Type B pancreatic cell (in vitro differentiated cells): ENCODE data around the gene ERBB3. TPM values are rescaled to one million over a fixed set of nuclear protein-coding genes. Genes with fewer than 3 reads are reported as not detected.

ENCODE experiments used
- DNase-seq: peaks from one replicate; pipeline ENCODE4 v3.0.0; 2021; ENCODE audit warnings: mixed read lengths; ENCODE audit not compliant: unreplicated experiment; ENCODE audit errors: extremely low spot score
- H3K27ac Mint-ChIP-seq: 2 replicates; pipeline ENCODE4 v1.8.0; 2021; ENCODE audit warnings: mild to moderate bottlenecking, mixed read lengths
- H3K27me3 Mint-ChIP-seq: 2 replicates; pipeline ENCODE4 v1.8.0; 2021; ENCODE audit warnings: mixed read lengths
- H3K36me3 Mint-ChIP-seq: 2 replicates; pipeline ENCODE4 v1.8.0; 2021; ENCODE audit warnings: mixed read lengths
- H3K4me1 Mint-ChIP-seq: one replicate; pipeline ENCODE4 v1.8.0; 2021; ENCODE audit warnings: mixed read lengths; ENCODE audit not compliant: unreplicated experiment
- H3K4me3 Mint-ChIP-seq: 2 replicates; pipeline ENCODE4 v1.8.0; 2021; ENCODE audit warnings: mild to moderate bottlenecking, mixed read lengths
- H3K9me3 Mint-ChIP-seq: 2 replicates; pipeline ENCODE4 v1.8.0; 2021; ENCODE audit warnings: mixed read lengths
- total RNA-seq: library from RNA; stranded (reverse); gene quantifications from 2 replicates; pipeline ENCODE4 v1.2.1, GENCODE V29; 2021; ENCODE audit warnings: low replicate concordance
- TF ChIP-seq, protein P1 (sequence below): fragments of 200-600 bp; sonication (generic); conservative IDR thresholded peaks from 2 replicates; pipeline ENCODE4 v1.5.0; 2021; ENCODE audit warnings: antibody characterized with exemption, mild to moderate bottlenecking

ERBB3 gene
- total RNA-seq, 1 donor from 2014 or later, result 76.5 TPM

DNA sequence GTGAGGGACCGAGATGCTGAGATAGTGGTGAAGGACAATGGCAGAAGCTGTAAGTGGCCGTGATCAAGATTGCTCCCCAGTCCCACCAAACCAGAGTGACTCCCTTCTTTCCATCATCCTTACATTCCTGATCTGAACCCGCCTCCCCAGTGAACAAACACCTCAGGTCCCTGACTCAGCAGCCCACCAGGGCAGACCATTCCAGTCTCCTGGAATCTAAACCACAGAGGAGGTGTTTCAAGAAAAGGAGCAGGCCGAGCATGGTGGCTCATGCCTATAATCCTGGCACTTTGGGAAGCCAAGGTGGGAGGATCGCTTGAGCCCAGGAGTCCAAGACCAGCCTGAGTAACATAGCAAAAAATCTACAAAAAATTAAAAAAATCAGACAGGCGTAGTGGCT is 6.6 kb downstream of the ERBB3 start:
- Mint-ChIP-seq H3K9me3 (no peaks in the 10 kb centered on the region), H3K27ac (peak overlapping the region; percentile 88), H3K36me3 (peaks cover 14% of the 10 kb centered on the region), H3K4me1 (peaks cover 6% of the 10 kb centered on the region), H3K4me3 (no peak overlapping the region), H3K27me3 (peaks cover 26% of the 10 kb centered on the region)
- TF ChIP-seq, protein P1, sequence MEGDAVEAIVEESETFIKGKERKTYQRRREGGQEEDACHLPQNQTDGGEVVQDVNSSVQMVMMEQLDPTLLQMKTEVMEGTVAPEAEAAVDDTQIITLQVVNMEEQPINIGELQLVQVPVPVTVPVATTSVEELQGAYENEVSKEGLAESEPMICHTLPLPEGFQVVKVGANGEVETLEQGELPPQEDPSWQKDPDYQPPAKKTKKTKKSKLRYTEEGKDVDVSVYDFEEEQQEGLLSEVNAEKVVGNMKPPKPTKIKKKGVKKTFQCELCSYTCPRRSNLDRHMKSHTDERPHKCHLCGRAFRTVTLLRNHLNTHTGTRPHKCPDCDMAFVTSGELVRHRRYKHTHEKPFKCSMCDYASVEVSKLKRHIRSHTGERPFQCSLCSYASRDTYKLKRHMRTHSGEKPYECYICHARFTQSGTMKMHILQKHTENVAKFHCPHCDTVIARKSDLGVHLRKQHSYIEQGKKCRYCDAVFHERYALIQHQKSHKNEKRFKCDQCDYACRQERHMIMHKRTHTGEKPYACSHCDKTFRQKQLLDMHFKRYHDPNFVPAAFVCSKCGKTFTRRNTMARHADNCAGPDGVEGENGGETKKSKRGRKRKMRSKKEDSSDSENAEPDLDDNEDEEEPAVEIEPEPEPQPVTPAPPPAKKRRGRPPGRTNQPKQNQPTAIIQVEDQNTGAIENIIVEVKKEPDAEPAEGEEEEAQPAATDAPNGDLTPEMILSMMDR, result no peak
- no peak for DNase-seq

DNA sequence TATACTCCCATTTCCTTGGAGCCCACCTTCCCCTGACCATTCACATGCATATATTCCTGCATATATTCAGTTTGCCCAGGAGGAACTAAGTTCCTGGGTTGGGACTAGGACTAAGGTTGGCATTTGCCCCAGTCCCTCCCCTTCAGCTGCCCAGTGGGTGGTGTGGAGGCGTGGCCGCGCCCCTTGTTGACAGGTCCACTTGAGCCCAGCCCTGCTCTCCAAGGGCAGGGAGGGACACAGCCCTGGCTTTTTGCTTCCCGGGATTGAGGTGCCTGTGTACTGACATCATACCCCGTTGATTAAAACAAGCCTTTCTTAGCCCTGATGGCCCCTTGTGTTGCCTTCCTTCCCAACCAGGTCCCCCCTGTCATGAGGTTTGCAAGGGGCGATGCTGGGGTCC is 7.3 kb downstream of the ERBB3 start:
- H3K36me3 Mint-ChIP-seq, result peaks cover 14% of the 10 kb centered on the region
- no peaks in the 10 kb centered on the region for H3K9me3 Mint-ChIP-seq
- no peak for DNase-seq
- TF ChIP-seq, protein P1, result no peak
- H3K27ac Mint-ChIP-seq, result no peak overlapping the region
- H3K4me3 Mint-ChIP-seq, result no peak overlapping the region
- H3K4me1 Mint-ChIP-seq, result peaks cover 6% of the 10 kb centered on the region
- H3K27me3 Mint-ChIP-seq, result peaks cover 22% of the 10 kb centered on the region

DNA sequence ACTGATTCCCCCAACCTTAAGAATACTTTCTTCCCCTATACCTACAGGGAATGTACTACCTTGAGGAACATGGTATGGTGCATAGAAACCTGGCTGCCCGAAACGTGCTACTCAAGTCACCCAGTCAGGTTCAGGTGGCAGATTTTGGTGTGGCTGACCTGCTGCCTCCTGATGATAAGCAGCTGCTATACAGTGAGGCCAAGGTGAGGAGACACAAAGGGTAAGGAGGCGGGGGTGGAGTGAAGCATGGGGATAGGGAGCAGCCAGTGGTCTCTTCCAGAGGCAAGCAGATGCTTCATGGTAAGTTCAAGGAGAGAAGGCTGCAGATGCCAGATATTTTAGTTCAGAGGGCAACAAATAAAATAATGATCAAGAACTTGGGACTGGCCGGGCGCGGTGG is 17.8 kb downstream of the ERBB3 start:
- peaks cover 25% of the 10 kb centered on the region for H3K36me3 Mint-ChIP-seq
- no peaks in the 10 kb centered on the region for H3K4me1 Mint-ChIP-seq
- H3K9me3 Mint-ChIP-seq, result no peaks in the 10 kb centered on the region
- H3K27ac Mint-ChIP-seq, result no peak overlapping the region
- no peak overlapping the region for H3K4me3 Mint-ChIP-seq
- no peak for DNase-seq
- peaks cover 5% of the 10 kb centered on the region for H3K27me3 Mint-ChIP-seq
- TF ChIP-seq, protein P1, result no peak

DNA sequence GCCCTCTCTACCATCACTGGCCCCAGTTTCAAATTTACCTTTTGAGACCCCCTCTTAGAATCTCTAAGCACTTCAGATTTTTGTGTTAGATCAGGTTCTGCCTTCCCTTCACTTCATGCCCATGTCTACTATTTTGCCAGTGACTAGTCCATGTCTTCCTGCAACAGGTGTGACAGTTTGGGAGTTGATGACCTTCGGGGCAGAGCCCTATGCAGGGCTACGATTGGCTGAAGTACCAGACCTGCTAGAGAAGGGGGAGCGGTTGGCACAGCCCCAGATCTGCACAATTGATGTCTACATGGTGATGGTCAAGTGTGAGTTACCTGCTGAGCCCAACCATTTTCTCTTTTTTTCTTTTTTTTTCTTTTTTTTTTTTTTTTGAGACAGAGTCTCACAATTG is 18.6 kb downstream of the ERBB3 start:
- Mint-ChIP-seq H3K4me1 (peaks cover 5% of the 10 kb centered on the region), H3K4me3 (no peak overlapping the region), H3K27ac (no peak overlapping the region), H3K36me3 (peaks cover 17% of the 10 kb centered on the region), H3K9me3 (no peaks in the 10 kb centered on the region), H3K27me3 (peaks cover 5% of the 10 kb centered on the region)
- TF ChIP-seq, protein P1, result no peak
- DNase-seq, result no peak

DNA sequence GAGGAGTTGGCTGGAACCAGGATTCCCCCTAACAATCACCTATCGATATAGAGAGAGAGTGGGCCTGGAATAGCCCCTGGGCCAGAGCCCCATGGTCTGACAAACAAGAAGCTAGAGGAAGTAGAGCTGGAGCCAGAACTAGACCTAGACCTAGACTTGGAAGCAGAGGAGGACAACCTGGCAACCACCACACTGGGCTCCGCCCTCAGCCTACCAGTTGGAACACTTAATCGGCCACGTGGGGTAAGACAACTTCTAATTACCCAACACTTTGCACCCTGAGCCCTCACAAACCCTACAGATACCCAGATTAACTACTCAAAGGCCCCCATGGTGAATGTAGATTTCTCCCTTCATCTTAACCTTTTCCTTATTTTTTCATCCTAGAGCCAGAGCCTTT is 19.8 kb downstream of the ERBB3 start:
- H3K27ac Mint-ChIP-seq, result peak overlapping the region; percentile 76
- DNase-seq, result no peak
- peaks cover 15% of the 10 kb centered on the region for H3K4me1 Mint-ChIP-seq
- no peaks in the 10 kb centered on the region for H3K9me3 Mint-ChIP-seq
- TF ChIP-seq, protein P1, result no peak
- peaks cover 17% of the 10 kb centered on the region for H3K36me3 Mint-ChIP-seq
- H3K4me3 Mint-ChIP-seq, result no peak overlapping the region
- H3K27me3 Mint-ChIP-seq, result peaks cover 5% of the 10 kb centered on the region

DNA sequence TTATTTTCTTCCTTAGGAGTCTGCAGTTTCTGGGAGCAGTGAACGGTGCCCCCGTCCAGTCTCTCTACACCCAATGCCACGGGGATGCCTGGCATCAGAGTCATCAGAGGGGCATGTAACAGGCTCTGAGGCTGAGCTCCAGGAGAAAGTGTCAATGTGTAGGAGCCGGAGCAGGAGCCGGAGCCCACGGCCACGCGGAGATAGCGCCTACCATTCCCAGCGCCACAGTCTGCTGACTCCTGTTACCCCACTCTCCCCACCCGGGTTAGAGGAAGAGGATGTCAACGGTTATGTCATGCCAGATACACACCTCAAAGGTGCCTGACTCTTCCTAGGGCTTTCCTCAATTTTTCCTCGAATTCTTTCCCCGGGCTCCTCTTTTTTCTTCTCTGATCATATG is 21.1 kb downstream of the ERBB3 start:
- no peak overlapping the region for H3K4me3 Mint-ChIP-seq
- TF ChIP-seq, protein P1, result no peak
- H3K27ac Mint-ChIP-seq, result no peak overlapping the region
- peaks cover 17% of the 10 kb centered on the region for H3K36me3 Mint-ChIP-seq
- peaks cover 5% of the 10 kb centered on the region for H3K27me3 Mint-ChIP-seq
- DNase-seq, result no peak
- H3K9me3 Mint-ChIP-seq, result no peaks in the 10 kb centered on the region
- peaks cover 22% of the 10 kb centered on the region for H3K4me1 Mint-ChIP-seq
